ENCODE measurements around the gene MYBPC3. TPM values are rescaled to one million over a fixed set of nuclear protein-coding genes. Genes with fewer than 3 reads are reported as not detected.

Gene MYBPC3
- total RNA-seq, 1 donor from 2014 or later: not detected

DNA sequence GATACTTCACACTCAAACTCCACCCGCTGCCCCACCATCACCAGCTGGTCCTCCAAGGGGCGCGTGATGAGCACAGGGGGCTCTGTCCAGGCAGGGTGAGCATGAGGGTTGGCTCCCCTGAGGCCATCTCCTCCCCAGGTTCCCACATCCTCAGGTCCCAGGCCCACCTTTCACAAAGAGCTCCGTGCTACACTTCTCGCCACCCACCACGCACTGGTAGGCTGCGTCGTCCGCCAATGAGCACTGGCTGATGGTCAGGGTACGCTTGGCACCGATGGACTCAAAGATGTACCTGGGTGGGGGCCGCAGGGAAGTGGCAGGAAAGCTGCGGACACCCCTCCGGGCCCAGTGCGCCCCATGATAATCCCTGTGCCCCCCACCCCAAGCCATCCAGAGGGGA lies 9.6 kb downstream of the MYBPC3 start:
- H3K27ac ChIP-seq: no peak overlapping the region
- H3K27me3 ChIP-seq: no peaks in the 10 kb centered on the region
- intact Hi-C loops (cut with DNase I): no loop called here
- H3K36me3 ChIP-seq: no peaks in the 10 kb centered on the region
- TF ChIP-seq, protein P1, sequence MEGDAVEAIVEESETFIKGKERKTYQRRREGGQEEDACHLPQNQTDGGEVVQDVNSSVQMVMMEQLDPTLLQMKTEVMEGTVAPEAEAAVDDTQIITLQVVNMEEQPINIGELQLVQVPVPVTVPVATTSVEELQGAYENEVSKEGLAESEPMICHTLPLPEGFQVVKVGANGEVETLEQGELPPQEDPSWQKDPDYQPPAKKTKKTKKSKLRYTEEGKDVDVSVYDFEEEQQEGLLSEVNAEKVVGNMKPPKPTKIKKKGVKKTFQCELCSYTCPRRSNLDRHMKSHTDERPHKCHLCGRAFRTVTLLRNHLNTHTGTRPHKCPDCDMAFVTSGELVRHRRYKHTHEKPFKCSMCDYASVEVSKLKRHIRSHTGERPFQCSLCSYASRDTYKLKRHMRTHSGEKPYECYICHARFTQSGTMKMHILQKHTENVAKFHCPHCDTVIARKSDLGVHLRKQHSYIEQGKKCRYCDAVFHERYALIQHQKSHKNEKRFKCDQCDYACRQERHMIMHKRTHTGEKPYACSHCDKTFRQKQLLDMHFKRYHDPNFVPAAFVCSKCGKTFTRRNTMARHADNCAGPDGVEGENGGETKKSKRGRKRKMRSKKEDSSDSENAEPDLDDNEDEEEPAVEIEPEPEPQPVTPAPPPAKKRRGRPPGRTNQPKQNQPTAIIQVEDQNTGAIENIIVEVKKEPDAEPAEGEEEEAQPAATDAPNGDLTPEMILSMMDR (IDR thresholded peaks at IDR 0.05): no peak
- H3K4me3 ChIP-seq: no peak overlapping the region
- no peaks in the 10 kb centered on the region for H3K9me3 ChIP-seq
- H3K4me1 ChIP-seq: no peaks in the 10 kb centered on the region
- DNase-seq (ENCODE audit: low spot score in 2 of 2): no peak

DNA sequence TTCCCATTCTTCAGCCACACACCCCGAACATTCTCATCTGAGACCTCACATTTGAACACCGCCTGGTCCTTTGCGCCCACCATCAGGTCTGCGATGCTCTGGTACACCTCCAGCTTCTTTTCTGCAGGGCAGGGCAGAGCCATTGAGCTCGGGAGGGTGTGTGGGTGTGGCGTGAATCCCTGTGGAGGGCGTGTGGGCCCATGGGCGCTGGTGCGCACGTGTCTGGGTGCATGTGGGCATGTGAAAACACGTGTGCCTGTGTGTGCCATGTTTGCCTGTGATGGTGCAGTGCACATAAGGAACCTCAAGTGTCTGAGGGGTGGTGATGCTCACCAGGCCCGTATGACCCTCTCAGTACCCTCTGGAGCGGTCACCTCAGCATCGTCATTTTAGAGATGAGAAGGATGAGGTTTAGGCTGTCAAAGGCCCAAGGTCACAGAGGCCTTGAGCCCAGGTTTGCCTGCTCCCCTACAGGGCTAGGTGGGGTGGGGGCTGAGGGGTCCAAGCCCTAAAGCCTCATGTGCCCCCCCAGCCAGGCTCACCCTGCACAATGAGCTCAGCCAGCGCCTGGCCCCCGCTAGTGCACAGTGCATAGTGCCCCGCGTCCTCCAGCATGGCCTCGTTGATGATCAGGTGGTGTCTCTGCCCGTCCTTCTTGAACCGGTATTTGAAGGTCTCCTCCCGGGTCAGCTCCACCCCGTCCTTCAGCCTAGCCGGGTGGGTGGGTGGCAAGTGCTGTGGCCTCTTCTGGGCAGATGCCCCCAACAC lies 10.3 kb downstream of the MYBPC3 start:
- intact Hi-C loops (cut with DNase I): no loop called here
- H3K36me3 ChIP-seq: no peaks in the 10 kb centered on the region
- no peak for DNase-seq (ENCODE audit: low spot score in 2 of 2)
- no peaks in the 10 kb centered on the region for H3K9me3 ChIP-seq
- no peaks in the 10 kb centered on the region for H3K4me1 ChIP-seq
- TF ChIP-seq, protein P1 (IDR thresholded peaks at IDR 0.05): no peak
- H3K27me3 ChIP-seq: no peaks in the 10 kb centered on the region
- no peak overlapping the region for H3K27ac ChIP-seq
- no peak overlapping the region for H3K4me3 ChIP-seq

- DNase-seq (ENCODE audit: low spot score in 2 of 2): no peak
- H3K4me3 ChIP-seq: no peak overlapping the region
- TF ChIP-seq, protein P1 (IDR thresholded peaks at IDR 0.05): no peak
- H3K9me3 ChIP-seq: no peaks in the 10 kb centered on the region
- intact Hi-C loops (cut with DNase I): no loop called here
- H3K4me1 ChIP-seq: no peaks in the 10 kb centered on the region
- no peak overlapping the region for H3K27ac ChIP-seq
- H3K36me3 ChIP-seq: no peaks in the 10 kb centered on the region
- H3K27me3 ChIP-seq: no peaks in the 10 kb centered on the region
These were observed 11.3 kb downstream of the MYBPC3 start for GRCh38 chr11:47340980-47341775.

DNA sequence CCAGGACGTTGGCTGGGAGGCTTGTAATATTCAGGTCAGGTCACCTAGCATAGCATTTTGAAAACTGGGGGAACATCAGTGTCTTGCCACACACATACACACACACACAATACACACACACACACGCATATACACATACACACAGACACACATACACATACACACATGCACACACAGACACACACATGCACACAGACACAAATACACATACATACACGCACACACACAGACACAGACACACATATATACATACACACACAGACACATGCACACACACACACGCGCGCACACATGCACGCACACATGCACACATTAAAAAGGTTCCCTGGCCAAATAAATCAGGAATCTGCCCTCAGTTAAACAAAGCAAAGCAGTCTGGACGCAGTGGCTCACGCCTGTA lies 12.5 kb downstream of the MYBPC3 start:
- no peak overlapping the region for H3K4me3 ChIP-seq
- H3K4me1 ChIP-seq: no peaks in the 10 kb centered on the region
- intact Hi-C loops (cut with DNase I): no loop called here
- H3K27ac ChIP-seq: no peak overlapping the region
- no peaks in the 10 kb centered on the region for H3K27me3 ChIP-seq
- no peaks in the 10 kb centered on the region for H3K36me3 ChIP-seq
- no peak for DNase-seq (ENCODE audit: low spot score in 2 of 2)
- no peaks in the 10 kb centered on the region for H3K9me3 ChIP-seq
- TF ChIP-seq, protein P1 (IDR thresholded peaks at IDR 0.05): no peak

DNA sequence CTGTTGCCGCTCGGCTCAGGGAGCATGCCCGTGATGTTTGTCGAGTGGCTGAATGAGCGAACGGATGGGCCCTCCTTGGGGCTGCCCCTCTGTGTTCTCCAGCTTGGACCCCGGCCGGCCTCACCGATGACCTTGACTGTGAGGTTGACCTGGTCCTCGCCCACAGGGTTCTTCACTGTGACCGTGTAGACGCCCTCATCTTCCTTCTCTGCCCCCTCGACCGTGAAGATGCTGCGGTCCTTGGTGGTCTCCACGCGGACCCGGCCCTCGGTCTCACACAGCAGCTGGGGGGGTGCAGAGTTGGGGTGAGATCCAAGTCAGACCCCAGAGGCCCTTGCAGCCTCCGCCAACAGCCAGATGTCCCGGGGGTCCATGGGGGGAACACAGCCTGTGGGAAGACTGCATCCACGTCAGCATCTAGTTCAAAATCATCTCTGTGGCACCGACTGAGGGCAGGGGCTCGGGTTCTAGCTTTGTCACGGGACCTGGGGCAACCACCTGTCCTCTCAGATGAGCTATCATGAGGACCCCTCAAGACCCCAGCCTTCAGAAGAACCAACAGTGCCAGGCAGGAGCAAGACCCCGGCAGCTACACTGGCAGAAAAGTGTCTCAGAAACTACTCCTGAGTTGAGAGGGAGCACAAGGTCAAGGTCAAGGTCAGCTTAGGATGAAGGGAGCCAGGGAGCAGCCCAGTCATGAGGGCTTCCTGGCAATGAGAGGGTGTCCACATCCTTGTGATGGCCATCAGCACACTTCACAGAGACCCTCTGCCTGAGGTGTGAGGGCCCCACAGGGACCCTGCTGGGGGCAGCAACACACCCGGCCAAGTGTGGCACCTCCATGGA lies 13.9 kb downstream of the MYBPC3 start:
- Histone ChIP-seq H3K9me3 (no peaks in the 10 kb centered on the region), H3K4me3 (no peak overlapping the region), H3K27me3 (no peaks in the 10 kb centered on the region), H3K4me1 (no peaks in the 10 kb centered on the region), H3K27ac (no peak overlapping the region), H3K36me3 (no peaks in the 10 kb centered on the region)
- DNase-seq (ENCODE audit: low spot score in 2 of 2): no peak
- intact Hi-C loops (cut with DNase I): no loop called here
- TF ChIP-seq, protein P1 (IDR thresholded peaks at IDR 0.05): no peak
